ENCODE data around the gene SEC22C. TPM values are rescaled to one million over a fixed set of nuclear protein-coding genes. Genes with fewer than 3 reads are reported as not detected.

Gene SEC22C
- total RNA-seq, 3 donors from 2014 or later = 48.8 to 68.8 (median 61.9) TPM

DNA sequence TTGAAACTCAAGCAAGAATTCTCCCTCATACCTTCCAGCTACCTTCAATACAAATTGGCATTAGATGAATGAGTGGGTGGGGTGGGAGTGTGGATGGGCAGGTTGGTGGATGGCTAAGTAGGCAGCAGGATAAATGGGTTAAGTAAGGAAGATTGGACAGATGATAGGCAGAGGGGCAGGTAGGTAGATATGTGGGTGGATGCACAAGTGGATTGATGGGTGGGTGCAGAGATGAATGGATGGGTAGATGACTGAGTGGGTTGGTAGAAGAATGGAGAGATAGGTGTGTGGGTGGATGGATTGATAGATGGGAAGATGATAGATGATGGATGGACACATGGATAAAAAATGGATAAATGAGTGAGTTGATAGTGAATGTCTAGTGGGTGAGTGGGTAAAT lies 51.7 kb downstream of the SEC22C start:
- Histone ChIP-seq H3K27ac (no peak overlapping the region), H3K4me1 (no peaks in the 10 kb centered on the region), H3K9me3 (no peaks in the 10 kb centered on the region), H3K4me3 (no peak overlapping the region), H3K27me3 (no peaks in the 10 kb centered on the region), H3K36me3 (no peaks in the 10 kb centered on the region)
- intact Hi-C loops (cut with DNase I; ENCODE audit: low total_unique reads) = no loop called here
- DNase-seq (ENCODE audit: low spot score in 2 of 2) = no peak
- TF ChIP-seq POLR2A (IDR thresholded peaks at IDR 0.05) (no peak), POLR2AphosphoS5 (IDR thresholded peaks at IDR 0.05) (no peak)
- TF ChIP-seq, protein P1, sequence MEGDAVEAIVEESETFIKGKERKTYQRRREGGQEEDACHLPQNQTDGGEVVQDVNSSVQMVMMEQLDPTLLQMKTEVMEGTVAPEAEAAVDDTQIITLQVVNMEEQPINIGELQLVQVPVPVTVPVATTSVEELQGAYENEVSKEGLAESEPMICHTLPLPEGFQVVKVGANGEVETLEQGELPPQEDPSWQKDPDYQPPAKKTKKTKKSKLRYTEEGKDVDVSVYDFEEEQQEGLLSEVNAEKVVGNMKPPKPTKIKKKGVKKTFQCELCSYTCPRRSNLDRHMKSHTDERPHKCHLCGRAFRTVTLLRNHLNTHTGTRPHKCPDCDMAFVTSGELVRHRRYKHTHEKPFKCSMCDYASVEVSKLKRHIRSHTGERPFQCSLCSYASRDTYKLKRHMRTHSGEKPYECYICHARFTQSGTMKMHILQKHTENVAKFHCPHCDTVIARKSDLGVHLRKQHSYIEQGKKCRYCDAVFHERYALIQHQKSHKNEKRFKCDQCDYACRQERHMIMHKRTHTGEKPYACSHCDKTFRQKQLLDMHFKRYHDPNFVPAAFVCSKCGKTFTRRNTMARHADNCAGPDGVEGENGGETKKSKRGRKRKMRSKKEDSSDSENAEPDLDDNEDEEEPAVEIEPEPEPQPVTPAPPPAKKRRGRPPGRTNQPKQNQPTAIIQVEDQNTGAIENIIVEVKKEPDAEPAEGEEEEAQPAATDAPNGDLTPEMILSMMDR (IDR thresholded peaks at IDR 0.05) = no peak

DNA sequence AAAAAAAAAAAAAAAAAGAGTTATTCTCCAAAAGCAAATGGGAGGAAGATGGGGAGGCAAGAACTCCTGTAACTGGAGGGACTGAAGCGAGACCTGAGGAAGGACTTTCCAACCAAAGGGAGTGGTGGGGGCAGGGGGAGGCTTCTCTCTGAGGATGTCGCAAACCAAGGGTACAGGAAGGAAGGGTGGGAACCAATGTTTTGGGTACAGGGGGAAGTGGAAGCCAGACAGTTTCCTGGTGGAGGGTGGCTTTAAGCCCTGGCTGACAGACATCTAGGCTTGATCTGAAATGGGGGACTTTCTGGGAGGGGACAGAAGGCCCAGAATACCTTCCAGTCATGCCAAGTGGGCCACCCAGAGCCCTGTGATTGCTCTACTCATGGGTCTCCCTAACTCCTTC lies 52.3 kb downstream of the SEC22C start:
- TF ChIP-seq POLR2AphosphoS5 (IDR thresholded peaks at IDR 0.05) (no peak), POLR2A (IDR thresholded peaks at IDR 0.05) (no peak)
- TF ChIP-seq, protein P1 (IDR thresholded peaks at IDR 0.05) = no peak
- Histone ChIP-seq H3K36me3 (no peaks in the 10 kb centered on the region), H3K9me3 (no peaks in the 10 kb centered on the region), H3K27me3 (no peaks in the 10 kb centered on the region), H3K27ac (no peak overlapping the region), H3K4me1 (no peaks in the 10 kb centered on the region), H3K4me3 (no peak overlapping the region)
- intact Hi-C loops (cut with DNase I; ENCODE audit: low total_unique reads) = no loop called here
- DNase-seq (ENCODE audit: low spot score in 2 of 2) = no peak

DNA sequence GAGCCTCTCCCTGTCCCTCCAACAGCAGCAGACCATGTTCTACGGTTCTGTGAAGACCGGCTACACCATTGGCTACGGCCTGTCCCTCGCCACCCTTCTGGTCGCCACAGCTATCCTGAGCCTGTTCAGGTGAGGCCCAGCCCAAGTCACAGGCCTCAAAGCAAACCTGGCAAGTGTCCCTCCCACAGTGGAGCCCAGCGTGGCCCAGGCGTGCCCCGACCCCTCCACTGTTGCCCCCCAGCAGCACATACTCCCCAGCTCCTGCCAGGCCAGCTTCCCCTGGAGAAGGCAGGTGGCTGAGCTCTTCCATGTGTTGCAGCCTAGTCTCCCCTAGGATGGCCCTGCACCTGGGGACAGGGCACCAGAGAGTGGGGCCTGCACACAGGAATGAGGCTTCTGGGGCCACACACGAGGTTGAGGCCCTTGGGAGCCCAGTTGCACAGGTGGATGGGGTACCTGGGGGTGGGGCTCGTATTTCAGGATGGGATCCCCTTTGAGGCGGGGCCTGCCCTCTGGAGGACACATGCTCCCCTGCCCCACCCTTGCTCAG lies 54.3 kb downstream of the SEC22C start:
- DNase-seq (ENCODE audit: low spot score in 2 of 2) = no peak
- Histone ChIP-seq H3K4me3 (no peak overlapping the region), H3K36me3 (no peaks in the 10 kb centered on the region), H3K4me1 (no peaks in the 10 kb centered on the region), H3K27me3 (no peaks in the 10 kb centered on the region), H3K27ac (no peak overlapping the region), H3K9me3 (no peaks in the 10 kb centered on the region)
- TF ChIP-seq, protein P1 (IDR thresholded peaks at IDR 0.05) = no peak
- TF ChIP-seq POLR2AphosphoS5 (IDR thresholded peaks at IDR 0.05) (no peak), POLR2A (IDR thresholded peaks at IDR 0.05) (no peak)
- intact Hi-C loops (cut with DNase I; ENCODE audit: low total_unique reads) = no loop called here

DNA sequence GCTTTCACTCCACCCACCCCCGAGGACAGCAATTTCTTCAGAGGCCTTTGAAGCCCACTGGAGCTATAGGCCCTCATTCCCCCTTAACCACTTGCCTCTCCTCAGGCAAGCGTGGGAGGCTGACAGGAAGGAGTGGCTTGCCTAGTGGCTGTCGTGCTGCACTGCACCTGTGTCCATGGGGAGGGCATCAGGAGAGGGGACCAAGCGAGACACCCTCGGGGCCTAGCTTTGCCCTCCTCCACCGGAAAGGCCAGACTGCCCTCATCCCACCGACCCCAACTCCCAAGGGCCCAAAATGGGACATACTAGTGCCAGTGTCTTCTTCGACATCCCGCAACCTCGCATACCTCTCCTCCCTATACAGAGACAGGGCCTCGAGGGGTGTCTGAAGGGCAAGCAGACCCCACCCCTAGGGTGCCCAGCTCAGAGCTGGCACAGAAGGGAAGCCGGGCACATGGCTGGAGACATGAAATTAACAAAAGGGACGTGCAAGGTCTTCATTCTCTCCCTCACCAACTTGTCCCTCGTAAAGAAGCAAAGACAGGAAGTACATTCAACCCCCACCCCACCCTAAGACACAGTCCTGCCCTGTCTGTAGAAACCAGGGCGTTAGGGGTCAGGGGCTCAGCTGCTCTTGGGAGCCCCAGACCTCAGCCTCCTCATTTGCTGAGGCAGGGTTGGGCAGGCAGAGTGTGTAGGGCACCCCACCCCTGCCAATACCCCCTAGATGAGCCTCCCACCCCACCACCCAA lies 55.0 kb downstream of the SEC22C start:
- Histone ChIP-seq H3K27me3 (no peaks in the 10 kb centered on the region), H3K9me3 (no peaks in the 10 kb centered on the region), H3K27ac (no peak overlapping the region), H3K4me1 (no peaks in the 10 kb centered on the region), H3K4me3 (no peak overlapping the region), H3K36me3 (no peaks in the 10 kb centered on the region)
- TF ChIP-seq POLR2AphosphoS5 (IDR thresholded peaks at IDR 0.05) (no peak), POLR2A (IDR thresholded peaks at IDR 0.05) (no peak)
- TF ChIP-seq, protein P1 (IDR thresholded peaks at IDR 0.05) = no peak
- DNase-seq (ENCODE audit: low spot score in 2 of 2) = no peak
- intact Hi-C loops (cut with DNase I; ENCODE audit: low total_unique reads) = no loop called here

DNA sequence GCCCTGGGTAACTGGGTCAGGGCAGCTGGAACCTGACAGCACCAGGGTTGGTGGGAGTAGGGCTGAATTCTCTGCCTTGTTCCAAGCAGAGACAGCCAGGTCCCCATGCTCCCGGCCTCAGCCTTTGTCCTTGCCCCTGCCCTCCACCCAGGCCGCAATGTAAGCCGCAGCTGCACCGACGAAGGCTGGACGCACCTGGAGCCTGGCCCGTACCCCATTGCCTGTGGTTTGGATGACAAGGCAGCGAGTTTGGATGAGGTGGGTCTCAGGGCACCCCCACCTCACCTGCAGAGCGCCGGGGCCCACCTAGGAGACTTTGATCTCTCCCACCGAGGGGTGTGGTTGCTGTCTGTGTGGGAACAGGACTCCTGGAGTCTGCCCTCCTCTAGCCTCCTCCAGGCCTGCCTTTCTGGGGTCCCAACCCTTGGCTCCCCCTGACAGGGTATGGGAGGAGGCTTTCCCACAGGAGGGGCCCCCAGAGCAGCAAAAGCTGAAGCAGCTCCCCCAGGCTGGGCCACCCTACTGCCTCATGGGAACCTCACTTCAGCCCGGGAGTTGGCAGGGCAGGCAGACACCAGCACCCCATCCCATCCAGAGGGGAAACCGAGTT lies 55.9 kb downstream of the SEC22C start:
- Histone ChIP-seq H3K36me3 (no peaks in the 10 kb centered on the region), H3K4me1 (no peaks in the 10 kb centered on the region), H3K27me3 (no peaks in the 10 kb centered on the region), H3K27ac (no peak overlapping the region), H3K4me3 (no peak overlapping the region), H3K9me3 (no peaks in the 10 kb centered on the region)
- DNase-seq (ENCODE audit: low spot score in 2 of 2) = no peak
- intact Hi-C loops (cut with DNase I; ENCODE audit: low total_unique reads) = no loop called here
- TF ChIP-seq, protein P1 (IDR thresholded peaks at IDR 0.05) = no peak
- no peak for TF ChIP-seq POLR2AphosphoS5 (IDR thresholded peaks at IDR 0.05)
- TF ChIP-seq POLR2A (IDR thresholded peaks at IDR 0.05) = no peak

All from breast epithelium (tissue), 4 donors.